K562 (cell line): Measurements from ENCODE around the gene H3-3A.

Source experiments
- CCAR2 ChIP-seq: fragments of 200-400 bp; formaldehyde crosslinking; IDR thresholded peaks from 2 replicates; pipeline ENCODE4 v1.6.1; 2017; ENCODE audit warnings: mild to moderate bottlenecking, low read depth, low read length
- NCOA1 ChIP-seq: fragments of 450-650 bp; IDR thresholded peaks from 2 replicates; pipeline ENCODE4 v1.6.1; 2016; ENCODE audit warnings: low read depth
- NELFE ChIP-seq: IDR thresholded peaks from 2 replicates; pipeline ENCODE4 v1.6.1; 2011; ENCODE audit warnings: mild to moderate bottlenecking; ENCODE audit not compliant: insufficient read depth, insufficient read length
- POLR2AphosphoS2 ChIP-seq: IDR thresholded peaks from 2 replicates; pipeline ENCODE4 v1.6.1; 2012; ENCODE audit warnings: low read length, improper control_type of control experiment
- POU5F1 ChIP-seq: fragments of 150-350 bp; IDR thresholded peaks from 2 replicates; pipeline ENCODE4 v1.6.1; 2014; ENCODE audit warnings: borderline replicate concordance, low read length, low read depth, mild to moderate bottlenecking; ENCODE audit not compliant: partially characterized antibody
- SIN3A ChIP-seq, 2 experiments: fragments of 150-350 bp in 1 of 2; IDR thresholded peaks; 2 replicates each; pipeline ENCODE4 v1.6.1; 2011 to 2016; ENCODE audit warnings: borderline replicate concordance in 2 of 2, low read depth in 2 of 2, low read length in 2 of 2, mild to moderate bottlenecking in 2 of 2, moderate library complexity in 2 of 2; ENCODE audit not compliant: control insufficient read depth in 1 of 2
- SMARCB1 ChIP-seq: IDR thresholded peaks from 2 replicates; pipeline ENCODE4 v1.6.1; 2011; ENCODE audit warnings: improper control_type of control experiment, low read depth; ENCODE audit not compliant: insufficient read length
- ZNF778 ChIP-seq: fragments of 450-650 bp; formaldehyde crosslinking; IDR thresholded peaks from 2 replicates; pipeline ENCODE4 v1.4.0; 2020; ENCODE audit warnings: mild to moderate bottlenecking, moderate library complexity
- TF ChIP-seq, protein P1 (sequence below), 3 experiments: IDR thresholded peaks in 2 of 3; conservative IDR thresholded peaks in 1 of 3; 2 replicates each; pipeline ENCODE4 v1.5.1; 2011 to 2012; ENCODE audit warnings: low read length in 3 of 3, mild to moderate bottlenecking in 3 of 3, control low read depth in 2 of 3, improper control_type of control experiment in 1 of 3, inconsistent platforms in 1 of 3, low read depth in 1 of 3, mixed read lengths in 1 of 3, moderate library complexity in 1 of 3; ENCODE audit not compliant: insufficient read depth in 2 of 3
- TF ChIP-seq, protein P2 (sequence below): fragments of 200-400 bp; formaldehyde crosslinking; IDR thresholded peaks from 2 replicates; pipeline ENCODE4 v1.6.1; 2017; ENCODE audit warnings: mild to moderate bottlenecking, low read depth, low read length, moderate library complexity
- TF ChIP-seq, protein P3 (sequence below): fragments of 450-650 bp; IDR thresholded peaks from 2 replicates; pipeline ENCODE4 v1.6.1; 2016; ENCODE audit warnings: mild to moderate bottlenecking, moderate library complexity

DNA sequence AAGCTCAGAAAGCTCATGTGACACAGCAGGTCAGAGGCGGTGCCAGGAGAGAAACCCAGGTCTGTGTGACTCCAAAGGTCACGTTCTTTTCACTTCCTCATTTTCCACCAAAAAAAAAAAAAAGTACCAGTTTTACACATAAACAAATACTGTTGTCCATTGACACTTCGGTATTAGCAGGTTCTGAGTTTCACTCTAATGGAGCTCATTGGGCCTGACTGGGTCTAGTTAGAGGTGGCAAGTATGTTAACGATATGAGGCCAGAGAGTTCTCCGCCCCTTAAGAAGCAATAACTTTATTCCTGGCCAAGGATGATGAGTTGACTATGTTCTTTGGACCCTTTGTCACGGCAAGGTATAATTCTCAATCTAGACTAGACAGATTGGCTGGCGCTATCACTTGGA, 33.4 kb upstream of the H3-3A start:
- TF ChIP-seq NELFE: no peak
- no peak for TF ChIP-seq SMARCB1
- TF ChIP-seq, protein P1, sequence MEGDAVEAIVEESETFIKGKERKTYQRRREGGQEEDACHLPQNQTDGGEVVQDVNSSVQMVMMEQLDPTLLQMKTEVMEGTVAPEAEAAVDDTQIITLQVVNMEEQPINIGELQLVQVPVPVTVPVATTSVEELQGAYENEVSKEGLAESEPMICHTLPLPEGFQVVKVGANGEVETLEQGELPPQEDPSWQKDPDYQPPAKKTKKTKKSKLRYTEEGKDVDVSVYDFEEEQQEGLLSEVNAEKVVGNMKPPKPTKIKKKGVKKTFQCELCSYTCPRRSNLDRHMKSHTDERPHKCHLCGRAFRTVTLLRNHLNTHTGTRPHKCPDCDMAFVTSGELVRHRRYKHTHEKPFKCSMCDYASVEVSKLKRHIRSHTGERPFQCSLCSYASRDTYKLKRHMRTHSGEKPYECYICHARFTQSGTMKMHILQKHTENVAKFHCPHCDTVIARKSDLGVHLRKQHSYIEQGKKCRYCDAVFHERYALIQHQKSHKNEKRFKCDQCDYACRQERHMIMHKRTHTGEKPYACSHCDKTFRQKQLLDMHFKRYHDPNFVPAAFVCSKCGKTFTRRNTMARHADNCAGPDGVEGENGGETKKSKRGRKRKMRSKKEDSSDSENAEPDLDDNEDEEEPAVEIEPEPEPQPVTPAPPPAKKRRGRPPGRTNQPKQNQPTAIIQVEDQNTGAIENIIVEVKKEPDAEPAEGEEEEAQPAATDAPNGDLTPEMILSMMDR (IDR thresholded peaks at IDR 0.05 in 2 of 3, conservative IDR thresholded peaks at IDR 0.05 in 1 of 3; ENCODE audit: insufficient read depth in 2 of 3, low read depth in 1 of 3, low read length in 3 of 3): no peak
- TF ChIP-seq SIN3A (IDR thresholded peaks at IDR 0.05; ENCODE audit: borderline replicate concordance in 2 of 2, control insufficient read depth in 1 of 2, low read depth in 2 of 2, low read length in 2 of 2): no peak
- TF ChIP-seq, protein P2, sequence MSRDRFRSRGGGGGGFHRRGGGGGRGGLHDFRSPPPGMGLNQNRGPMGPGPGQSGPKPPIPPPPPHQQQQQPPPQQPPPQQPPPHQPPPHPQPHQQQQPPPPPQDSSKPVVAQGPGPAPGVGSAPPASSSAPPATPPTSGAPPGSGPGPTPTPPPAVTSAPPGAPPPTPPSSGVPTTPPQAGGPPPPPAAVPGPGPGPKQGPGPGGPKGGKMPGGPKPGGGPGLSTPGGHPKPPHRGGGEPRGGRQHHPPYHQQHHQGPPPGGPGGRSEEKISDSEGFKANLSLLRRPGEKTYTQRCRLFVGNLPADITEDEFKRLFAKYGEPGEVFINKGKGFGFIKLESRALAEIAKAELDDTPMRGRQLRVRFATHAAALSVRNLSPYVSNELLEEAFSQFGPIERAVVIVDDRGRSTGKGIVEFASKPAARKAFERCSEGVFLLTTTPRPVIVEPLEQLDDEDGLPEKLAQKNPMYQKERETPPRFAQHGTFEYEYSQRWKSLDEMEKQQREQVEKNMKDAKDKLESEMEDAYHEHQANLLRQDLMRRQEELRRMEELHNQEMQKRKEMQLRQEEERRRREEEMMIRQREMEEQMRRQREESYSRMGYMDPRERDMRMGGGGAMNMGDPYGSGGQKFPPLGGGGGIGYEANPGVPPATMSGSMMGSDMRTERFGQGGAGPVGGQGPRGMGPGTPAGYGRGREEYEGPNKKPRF: no peak
- no peak for TF ChIP-seq NCOA1
- TF ChIP-seq POLR2AphosphoS2: no peak
- no peak for TF ChIP-seq POU5F1
- TF ChIP-seq, protein P3, sequence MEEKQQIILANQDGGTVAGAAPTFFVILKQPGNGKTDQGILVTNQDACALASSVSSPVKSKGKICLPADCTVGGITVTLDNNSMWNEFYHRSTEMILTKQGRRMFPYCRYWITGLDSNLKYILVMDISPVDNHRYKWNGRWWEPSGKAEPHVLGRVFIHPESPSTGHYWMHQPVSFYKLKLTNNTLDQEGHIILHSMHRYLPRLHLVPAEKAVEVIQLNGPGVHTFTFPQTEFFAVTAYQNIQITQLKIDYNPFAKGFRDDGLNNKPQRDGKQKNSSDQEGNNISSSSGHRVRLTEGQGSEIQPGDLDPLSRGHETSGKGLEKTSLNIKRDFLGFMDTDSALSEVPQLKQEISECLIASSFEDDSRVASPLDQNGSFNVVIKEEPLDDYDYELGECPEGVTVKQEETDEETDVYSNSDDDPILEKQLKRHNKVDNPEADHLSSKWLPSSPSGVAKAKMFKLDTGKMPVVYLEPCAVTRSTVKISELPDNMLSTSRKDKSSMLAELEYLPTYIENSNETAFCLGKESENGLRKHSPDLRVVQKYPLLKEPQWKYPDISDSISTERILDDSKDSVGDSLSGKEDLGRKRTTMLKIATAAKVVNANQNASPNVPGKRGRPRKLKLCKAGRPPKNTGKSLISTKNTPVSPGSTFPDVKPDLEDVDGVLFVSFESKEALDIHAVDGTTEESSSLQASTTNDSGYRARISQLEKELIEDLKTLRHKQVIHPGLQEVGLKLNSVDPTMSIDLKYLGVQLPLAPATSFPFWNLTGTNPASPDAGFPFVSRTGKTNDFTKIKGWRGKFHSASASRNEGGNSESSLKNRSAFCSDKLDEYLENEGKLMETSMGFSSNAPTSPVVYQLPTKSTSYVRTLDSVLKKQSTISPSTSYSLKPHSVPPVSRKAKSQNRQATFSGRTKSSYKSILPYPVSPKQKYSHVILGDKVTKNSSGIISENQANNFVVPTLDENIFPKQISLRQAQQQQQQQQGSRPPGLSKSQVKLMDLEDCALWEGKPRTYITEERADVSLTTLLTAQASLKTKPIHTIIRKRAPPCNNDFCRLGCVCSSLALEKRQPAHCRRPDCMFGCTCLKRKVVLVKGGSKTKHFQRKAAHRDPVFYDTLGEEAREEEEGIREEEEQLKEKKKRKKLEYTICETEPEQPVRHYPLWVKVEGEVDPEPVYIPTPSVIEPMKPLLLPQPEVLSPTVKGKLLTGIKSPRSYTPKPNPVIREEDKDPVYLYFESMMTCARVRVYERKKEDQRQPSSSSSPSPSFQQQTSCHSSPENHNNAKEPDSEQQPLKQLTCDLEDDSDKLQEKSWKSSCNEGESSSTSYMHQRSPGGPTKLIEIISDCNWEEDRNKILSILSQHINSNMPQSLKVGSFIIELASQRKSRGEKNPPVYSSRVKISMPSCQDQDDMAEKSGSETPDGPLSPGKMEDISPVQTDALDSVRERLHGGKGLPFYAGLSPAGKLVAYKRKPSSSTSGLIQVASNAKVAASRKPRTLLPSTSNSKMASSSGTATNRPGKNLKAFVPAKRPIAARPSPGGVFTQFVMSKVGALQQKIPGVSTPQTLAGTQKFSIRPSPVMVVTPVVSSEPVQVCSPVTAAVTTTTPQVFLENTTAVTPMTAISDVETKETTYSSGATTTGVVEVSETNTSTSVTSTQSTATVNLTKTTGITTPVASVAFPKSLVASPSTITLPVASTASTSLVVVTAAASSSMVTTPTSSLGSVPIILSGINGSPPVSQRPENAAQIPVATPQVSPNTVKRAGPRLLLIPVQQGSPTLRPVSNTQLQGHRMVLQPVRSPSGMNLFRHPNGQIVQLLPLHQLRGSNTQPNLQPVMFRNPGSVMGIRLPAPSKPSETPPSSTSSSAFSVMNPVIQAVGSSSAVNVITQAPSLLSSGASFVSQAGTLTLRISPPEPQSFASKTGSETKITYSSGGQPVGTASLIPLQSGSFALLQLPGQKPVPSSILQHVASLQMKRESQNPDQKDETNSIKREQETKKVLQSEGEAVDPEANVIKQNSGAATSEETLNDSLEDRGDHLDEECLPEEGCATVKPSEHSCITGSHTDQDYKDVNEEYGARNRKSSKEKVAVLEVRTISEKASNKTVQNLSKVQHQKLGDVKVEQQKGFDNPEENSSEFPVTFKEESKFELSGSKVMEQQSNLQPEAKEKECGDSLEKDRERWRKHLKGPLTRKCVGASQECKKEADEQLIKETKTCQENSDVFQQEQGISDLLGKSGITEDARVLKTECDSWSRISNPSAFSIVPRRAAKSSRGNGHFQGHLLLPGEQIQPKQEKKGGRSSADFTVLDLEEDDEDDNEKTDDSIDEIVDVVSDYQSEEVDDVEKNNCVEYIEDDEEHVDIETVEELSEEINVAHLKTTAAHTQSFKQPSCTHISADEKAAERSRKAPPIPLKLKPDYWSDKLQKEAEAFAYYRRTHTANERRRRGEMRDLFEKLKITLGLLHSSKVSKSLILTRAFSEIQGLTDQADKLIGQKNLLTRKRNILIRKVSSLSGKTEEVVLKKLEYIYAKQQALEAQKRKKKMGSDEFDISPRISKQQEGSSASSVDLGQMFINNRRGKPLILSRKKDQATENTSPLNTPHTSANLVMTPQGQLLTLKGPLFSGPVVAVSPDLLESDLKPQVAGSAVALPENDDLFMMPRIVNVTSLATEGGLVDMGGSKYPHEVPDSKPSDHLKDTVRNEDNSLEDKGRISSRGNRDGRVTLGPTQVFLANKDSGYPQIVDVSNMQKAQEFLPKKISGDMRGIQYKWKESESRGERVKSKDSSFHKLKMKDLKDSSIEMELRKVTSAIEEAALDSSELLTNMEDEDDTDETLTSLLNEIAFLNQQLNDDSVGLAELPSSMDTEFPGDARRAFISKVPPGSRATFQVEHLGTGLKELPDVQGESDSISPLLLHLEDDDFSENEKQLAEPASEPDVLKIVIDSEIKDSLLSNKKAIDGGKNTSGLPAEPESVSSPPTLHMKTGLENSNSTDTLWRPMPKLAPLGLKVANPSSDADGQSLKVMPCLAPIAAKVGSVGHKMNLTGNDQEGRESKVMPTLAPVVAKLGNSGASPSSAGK: no peak
- no peak for TF ChIP-seq CCAR2
- TF ChIP-seq ZNF778 (CRISPR knock-in tag): no peak
